NCI-H146 treated with DMSO at 0.1 percent for 48 hours (cell line): ENCODE measurements around the gene IMPG1.
A peak's percentile ranks its signal among the peaks of the same experiment; 100 is the strongest.

Experiments
- DNase-seq: peaks from one replicate; lab custom pipeline; 2025; ENCODE audit not compliant: unreplicated experiment; lab: John Stamatoyannopoulos, UW

IMPG1 gene

GRCh38 chr6:76072562-76072961 lies at the start of gene IMPG1:
IMPG1 (minus strand) TSS chr6:76072662; CDS start chr6:76072488, 174 bp downstream.
- DNase-seq, result no peak

- DNase-seq, result no peak
Measured at GRCh38 chr6:76120302-76120701, 47.8 kb upstream of the IMPG1 start.

GRCh38 chr6:76073281-76073680 lies 819 bp upstream of the IMPG1 start:
- DNase-seq, result no peak

GRCh38 chr6:76057469-76057868 lies 15.0 kb downstream of the IMPG1 start:
- no peak for DNase-seq

- DNase-seq, result no peak
Measured at GRCh38 chr6:76052314-76052713, 20.1 kb downstream of the IMPG1 start.

- no peak for DNase-seq
Measured at GRCh38 chr6:76043690-76044089, 28.8 kb downstream of the IMPG1 start.

- DNase-seq, result peak; percentile 12
Measured at GRCh38 chr6:76035713-76036112, 36.7 kb downstream of the IMPG1 start.

- no peak for DNase-seq
Measured at GRCh38 chr6:76026101-76026500, 46.4 kb downstream of the IMPG1 start.

- peak; percentile 81 for DNase-seq
Measured at GRCh38 chr6:76014626-76015530, 57.6 kb downstream of the IMPG1 start.

- DNase-seq, result no peak
Measured at GRCh38 chr6:76004202-76004601, 68.3 kb downstream of the IMPG1 start.

- DNase-seq, result no peak
Measured at GRCh38 chr6:76003686-76004085, 68.8 kb downstream of the IMPG1 start.

- no peak for DNase-seq
Measured at GRCh38 chr6:76003113-76003512, 69.3 kb downstream of the IMPG1 start.

GRCh38 chr6:76000629-76001028 lies 71.8 kb downstream of the IMPG1 start:
- DNase-seq, result no peak

GRCh38 chr6:75997696-75998095 lies 74.8 kb downstream of the IMPG1 start:
- no peak for DNase-seq

- DNase-seq, result no peak
Measured at GRCh38 chr6:75993236-75994162, 79.0 kb downstream of the IMPG1 start.

GRCh38 chr6:75991941-75992340 lies 80.5 kb downstream of the IMPG1 start:
- peak; percentile 32 for DNase-seq

GRCh38 chr6:75986935-75987334 lies 85.5 kb downstream of the IMPG1 start:
- DNase-seq, result no peak

GRCh38 chr6:75975904-75976303 lies 96.6 kb downstream of the IMPG1 start:
- no peak for DNase-seq

GRCh38 chr6:75970093-75970492 lies 102.4 kb downstream of the IMPG1 start:
- DNase-seq, result no peak

GRCh38 chr6:75968143-75968542 lies 104.3 kb downstream of the IMPG1 start:
- DNase-seq, result no peak

GRCh38 chr6:75963569-75963968 lies 108.9 kb downstream of the IMPG1 start:
- no peak for DNase-seq

GRCh38 chr6:75952128-75952527 lies 120.3 kb downstream of the IMPG1 start:
- DNase-seq, result no peak
